Cardiac fibroblast (primary cell): ENCODE measurements around the gene EPB41L1.
A peak's percentile ranks its signal among the peaks of the same experiment; 100 is the strongest.

Experiments
- DNase-seq, 2 donors: peaks; one replicate each; pipeline versions ENCODE4 v3.0.0 to v3.0.0-alpha.2; 2010; ENCODE audit warnings: low read depth in 2 of 2
- H3K4me3 ChIP-seq, 2 donors: replicated peaks in 1 of 2; 1 replicate in 1 of 2; 2 replicates in 1 of 2; pipeline ENCODE4 v1.5.1; 2011; ENCODE audit warnings: low read depth in 2 of 2, low read length in 2 of 2, mild to moderate bottlenecking in 2 of 2, moderate library complexity in 1 of 2
- TF ChIP-seq, protein P1 (sequence below): IDR thresholded peaks from one replicate; pipeline ENCODE4 v1.5.1; 2011; ENCODE audit warnings: low read depth, mild to moderate bottlenecking, low read length, inconsistent platforms

EPB41L1 gene

DNA sequence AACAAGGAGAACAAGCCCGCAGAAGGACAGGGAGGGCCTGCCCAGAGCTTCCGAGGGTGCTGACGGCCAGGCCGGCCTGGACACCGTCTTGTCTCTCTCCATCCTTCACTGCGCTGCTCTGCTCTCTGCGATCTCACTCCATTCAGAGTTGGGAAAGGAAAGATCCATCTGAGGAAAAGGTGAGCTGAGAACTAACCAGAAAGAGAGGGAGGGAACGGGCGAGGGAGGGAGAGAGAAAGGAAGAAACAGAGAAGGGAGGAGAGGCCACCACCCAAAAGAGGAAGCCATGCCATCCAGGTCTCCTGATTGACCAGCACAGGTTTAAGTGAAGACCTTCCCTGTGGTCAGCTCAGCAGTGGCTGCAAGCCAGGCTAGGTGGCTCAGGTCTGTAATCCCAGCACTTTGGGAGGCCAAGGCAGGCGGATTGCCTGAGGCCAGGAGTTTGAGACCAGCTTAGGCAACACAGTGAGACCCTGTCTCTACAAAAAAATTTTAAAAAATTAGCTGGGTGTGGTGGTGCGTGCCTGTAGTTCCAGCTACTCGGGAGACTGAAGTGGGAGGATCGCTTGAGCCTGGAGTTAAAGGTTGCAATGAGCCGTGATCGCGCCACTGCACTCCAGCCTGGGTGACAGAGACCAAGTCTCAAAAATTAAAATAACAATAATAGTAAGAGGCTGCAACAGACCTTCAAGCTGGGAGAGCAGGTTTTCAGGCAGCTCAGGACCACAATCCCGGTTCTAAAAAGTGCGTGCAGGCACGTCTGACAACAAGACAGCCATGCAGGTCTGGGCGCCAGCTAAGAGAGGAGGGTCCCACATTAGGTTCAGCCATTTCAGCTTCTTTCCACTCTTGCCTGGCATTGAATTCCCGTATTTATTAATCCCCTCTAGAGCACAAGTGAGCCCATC, 117.4 kb downstream of the EPB41L1 start:
- no peak for DNase-seq
- TF ChIP-seq, protein P1, sequence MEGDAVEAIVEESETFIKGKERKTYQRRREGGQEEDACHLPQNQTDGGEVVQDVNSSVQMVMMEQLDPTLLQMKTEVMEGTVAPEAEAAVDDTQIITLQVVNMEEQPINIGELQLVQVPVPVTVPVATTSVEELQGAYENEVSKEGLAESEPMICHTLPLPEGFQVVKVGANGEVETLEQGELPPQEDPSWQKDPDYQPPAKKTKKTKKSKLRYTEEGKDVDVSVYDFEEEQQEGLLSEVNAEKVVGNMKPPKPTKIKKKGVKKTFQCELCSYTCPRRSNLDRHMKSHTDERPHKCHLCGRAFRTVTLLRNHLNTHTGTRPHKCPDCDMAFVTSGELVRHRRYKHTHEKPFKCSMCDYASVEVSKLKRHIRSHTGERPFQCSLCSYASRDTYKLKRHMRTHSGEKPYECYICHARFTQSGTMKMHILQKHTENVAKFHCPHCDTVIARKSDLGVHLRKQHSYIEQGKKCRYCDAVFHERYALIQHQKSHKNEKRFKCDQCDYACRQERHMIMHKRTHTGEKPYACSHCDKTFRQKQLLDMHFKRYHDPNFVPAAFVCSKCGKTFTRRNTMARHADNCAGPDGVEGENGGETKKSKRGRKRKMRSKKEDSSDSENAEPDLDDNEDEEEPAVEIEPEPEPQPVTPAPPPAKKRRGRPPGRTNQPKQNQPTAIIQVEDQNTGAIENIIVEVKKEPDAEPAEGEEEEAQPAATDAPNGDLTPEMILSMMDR: no peak
- H3K4me3 ChIP-seq: no peak overlapping the region

DNA sequence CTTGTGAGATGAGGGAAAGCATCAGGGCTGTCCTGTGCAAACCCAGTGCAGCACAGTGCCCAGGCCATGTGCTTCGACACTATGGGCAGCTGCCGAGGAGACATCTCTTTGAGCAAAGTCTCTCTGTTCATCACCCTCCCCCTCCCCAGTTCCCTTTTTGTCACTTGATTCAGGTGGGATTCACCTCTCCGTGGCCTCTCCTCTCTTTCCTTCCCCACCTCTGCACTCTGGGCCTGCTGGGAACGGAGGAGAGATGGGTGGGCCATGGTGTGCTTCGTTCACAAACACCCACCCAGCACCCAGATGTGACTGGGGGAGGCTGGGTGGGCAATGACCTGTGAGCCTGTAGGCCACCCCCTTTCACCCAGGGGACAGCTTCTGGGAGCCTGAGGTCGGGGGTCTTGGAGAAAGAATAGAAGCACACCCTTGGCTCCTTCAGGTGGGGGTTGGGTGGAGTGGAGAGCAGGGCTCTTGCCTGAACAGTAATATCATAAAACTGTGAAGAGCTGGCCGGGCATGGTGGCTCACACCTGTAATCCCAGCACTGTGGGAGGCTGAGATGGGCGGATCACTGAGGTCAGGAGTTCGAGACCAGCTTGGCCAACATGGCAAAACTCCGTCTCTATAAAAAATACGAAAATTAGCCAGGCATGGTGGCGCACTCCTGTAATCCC, 118.1 kb downstream of the EPB41L1 start:
- TF ChIP-seq, protein P1: no peak
- no peak overlapping the region for H3K4me3 ChIP-seq
- DNase-seq: no peak

DNA sequence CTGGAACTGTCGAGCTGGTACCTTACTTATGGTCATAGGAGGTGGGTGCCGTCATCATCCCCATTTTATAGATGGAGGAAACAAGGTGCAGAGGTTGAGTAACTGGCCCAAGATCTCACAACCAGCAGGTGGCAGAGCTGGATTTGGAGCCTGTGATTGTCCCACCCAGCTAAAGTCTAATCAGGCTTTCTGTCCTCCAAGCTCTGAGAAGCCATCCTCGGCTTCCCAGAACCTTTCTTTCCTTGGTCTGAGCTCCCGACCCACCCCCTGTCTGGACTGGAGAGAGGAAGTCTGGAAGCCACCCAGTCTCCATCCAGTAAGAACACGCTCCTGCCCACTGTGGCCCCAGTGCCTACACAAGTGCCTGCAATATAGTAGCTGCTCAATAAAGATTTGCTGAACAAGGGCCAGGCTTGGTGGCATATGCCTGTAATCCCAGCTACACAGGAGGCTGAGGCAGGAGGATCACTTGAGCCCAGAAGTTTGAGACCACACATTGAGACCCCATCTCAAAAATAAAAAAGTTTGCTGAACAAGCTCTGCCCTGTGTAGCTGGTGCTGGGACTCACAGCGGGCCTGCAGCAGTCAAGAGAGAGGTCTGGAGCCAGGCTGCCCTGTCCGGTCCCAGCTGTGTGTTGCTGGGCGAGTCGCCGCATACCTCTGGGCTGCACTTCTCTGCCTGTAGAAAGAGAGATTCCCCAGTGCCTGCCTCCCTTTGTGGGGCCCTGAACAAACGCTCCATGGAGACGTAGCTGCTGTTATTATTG, 119.1 kb downstream of the EPB41L1 start:
- no peak overlapping the region for H3K4me3 ChIP-seq
- DNase-seq: peak; percentile 32 to 47
- TF ChIP-seq, protein P1: peak; percentile 56

DNA sequence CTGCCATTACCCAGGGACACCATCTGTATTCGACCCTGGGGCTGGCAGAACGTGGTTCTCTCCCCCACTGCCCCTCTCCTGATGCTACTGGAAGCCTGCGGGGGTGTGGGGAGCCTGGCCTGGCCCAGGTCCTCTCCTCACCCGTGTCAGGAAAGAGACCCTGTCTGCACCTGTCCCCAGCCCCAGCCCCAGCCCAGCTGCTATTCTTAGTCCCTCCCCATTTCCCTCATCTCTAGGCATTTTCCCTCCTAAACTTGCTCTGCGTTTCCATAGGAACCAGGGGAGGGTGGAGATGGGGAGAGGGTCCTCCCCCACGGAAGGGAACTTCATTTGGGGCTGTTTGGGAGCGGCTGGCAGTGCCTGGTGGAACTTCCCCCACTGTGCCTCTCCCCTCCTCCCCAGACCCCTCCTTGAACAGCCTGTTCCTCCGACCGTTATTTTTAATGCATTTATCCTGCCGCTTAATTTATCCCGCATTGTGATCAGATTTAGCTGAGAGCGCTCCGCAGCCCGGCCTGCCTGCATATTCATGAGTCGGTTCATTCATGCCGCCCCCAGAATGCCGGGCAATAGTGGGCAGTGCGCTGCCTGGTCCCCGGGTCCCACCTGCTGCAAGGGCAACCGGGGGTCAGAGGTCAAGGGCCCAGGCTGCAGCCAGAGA, 119.8 kb downstream of the EPB41L1 start:
- no peak for DNase-seq
- H3K4me3 ChIP-seq: no peak overlapping the region
- TF ChIP-seq, protein P1: no peak

DNA sequence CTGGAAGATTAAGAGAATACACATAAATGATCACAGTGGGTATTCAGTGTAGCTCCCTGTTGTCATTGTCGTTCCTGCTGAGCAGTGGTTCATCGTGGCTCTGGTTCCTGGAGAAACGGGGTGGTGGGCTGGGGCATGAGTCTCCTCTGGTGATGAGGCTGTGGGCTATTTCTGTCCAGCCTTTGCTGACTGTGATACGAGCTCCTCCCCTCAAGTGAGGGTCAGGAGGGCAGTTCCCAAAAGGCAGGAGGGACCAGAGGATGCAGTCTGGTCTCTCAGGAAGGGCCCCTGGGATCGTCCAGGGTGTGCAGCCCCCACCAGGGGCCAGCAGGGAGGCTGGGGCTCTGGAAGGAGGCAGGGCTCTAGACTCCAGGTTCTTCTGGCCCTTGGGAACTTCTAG, 120.5 kb downstream of the EPB41L1 start:
- no peak for DNase-seq
- H3K4me3 ChIP-seq: no peak overlapping the region
- TF ChIP-seq, protein P1: no peak

DNA sequence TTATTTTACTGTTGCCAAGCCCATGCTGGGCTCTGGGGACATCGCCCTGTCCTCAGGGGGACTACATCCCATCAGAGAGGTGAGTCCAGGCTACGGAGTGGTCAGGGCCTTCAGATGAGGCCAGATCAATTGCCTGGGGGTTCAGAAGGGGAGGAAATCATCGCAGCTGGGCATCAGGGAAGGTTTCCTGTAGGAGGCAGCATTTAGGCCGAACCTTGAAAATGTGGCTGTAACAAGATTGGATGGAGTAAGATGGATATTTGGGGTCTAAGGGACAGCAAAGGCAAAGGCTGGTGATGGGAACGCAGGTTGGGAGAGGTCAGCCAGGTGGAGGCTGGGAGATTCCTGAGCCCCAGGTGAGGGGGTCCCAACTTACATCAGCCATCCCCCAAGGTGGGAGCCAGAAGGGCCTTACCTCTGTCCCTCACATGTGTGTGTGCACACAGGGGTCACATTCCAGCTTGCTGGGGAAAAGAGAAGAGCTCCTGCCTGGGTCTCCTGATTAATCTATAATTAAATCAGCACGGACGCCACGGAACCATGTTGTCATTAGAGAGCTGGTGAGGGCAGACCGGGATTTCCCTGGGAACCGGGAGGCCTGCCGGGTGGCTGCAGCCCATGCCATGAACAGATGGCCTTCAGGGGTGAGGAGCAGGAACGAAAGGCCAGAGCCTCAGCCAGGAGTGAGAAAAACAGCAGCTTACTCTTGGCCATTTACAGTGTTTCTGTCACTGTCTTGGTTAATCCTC, 121.1 kb downstream of the EPB41L1 start:
- no peak for DNase-seq
- TF ChIP-seq, protein P1: no peak
- no peak overlapping the region for H3K4me3 ChIP-seq
